HepG2 (cell line): ENCODE data around the gene MTX1. TPM values are rescaled to one million over a fixed set of nuclear protein-coding genes. Genes with fewer than 3 reads are reported as not detected.
"Not testable (repeated sequence)": the region's sequence is repeated elsewhere in the genome, so short reads cannot be mapped to it uniquely, and the experiment has no call there.

ENCODE experiments used
- ATAC-seq: fragments of 200-7000 bp; cut with Tn5 transposase; 3 replicates; pipeline ENCODE4 v1.9.1; 2020; ENCODE audit warnings: mild to moderate bottlenecking, moderate library complexity
- BruUV-seq: library from RNA; stranded (reverse); fragments of 400-500 nt; replicated peaks from 2 replicates; lab custom pipeline; 2021; lab: Mats Ljungman, UMichigan
- CTCF ChIA-PET: fragments of 300-600 bp; formaldehyde crosslinking; extraction: SDS; loops from one replicate; lab custom pipeline; 2021; ENCODE audit warnings: low total read pairs, inconsistent platforms, low intra/inter-chr PET ratio; lab: Yijun Ruan, JAX
- POLR2A ChIA-PET: fragments of 350-600 bp; sonication (Branson Sonifier 250); formaldehyde crosslinking; loops from one replicate; lab custom pipeline; 2020; ENCODE audit warnings: antibody characterized with exemption, inconsistent platforms; lab: Yijun Ruan, JAX
- DNase-seq: peaks from one replicate; pipeline ENCODE4 v3.0.0-alpha.2; 2015; ENCODE audit warnings: low spot score
- FAIRE-seq: peaks from 3 replicates; lab custom pipeline; 2011; peaks lifted over from hg19 to GRCh38; lab: Jason Lieb, UNC
- H2AFZ ChIP-seq: one replicate; pipeline ENCODE4 v1.6.1; 2011; ENCODE audit warnings: low read length, inconsistent platforms
- H3K27ac ChIP-seq: fragments of 300-600 bp; 3 replicates; pipeline ENCODE4 v1.8.0; 2011; ENCODE audit warnings: mixed run types, mild to moderate bottlenecking, mixed read lengths, low read length, inconsistent platforms; ENCODE audit not compliant: insufficient read depth; ENCODE audit errors: extremely low read length
- H3K27me3 ChIP-seq, 2 experiments: fragments of 200-600 bp in 1 of 2; 2 replicates in 1 of 2; 3 replicates in 1 of 2; pipeline versions ENCODE4 v1.6.0 to v1.8.0; 2011; ENCODE audit warnings: low read length in 2 of 2, mild to moderate bottlenecking in 2 of 2, moderate library complexity in 2 of 2, inconsistent platforms in 1 of 2; ENCODE audit not compliant: insufficient read depth in 2 of 2, control insufficient read depth in 1 of 2
- H3K36me3 ChIP-seq, 2 experiments: fragments of 200-600 bp in 1 of 2; replicated peaks in 1 of 2; 2 replicates in 1 of 2; 3 replicates in 1 of 2; pipeline versions ENCODE4 v1.5.1 to v1.8.0; 2011; ENCODE audit warnings: low read length in 2 of 2, inconsistent platforms in 1 of 2; ENCODE audit not compliant: insufficient read depth in 2 of 2, control insufficient read depth in 1 of 2
- H3K4me1 ChIP-seq: 2 replicates; pipeline ENCODE4 v1.5.1; 2012; ENCODE audit warnings: low read length, inconsistent platforms; ENCODE audit not compliant: insufficient read depth
- H3K4me2 ChIP-seq: 2 replicates; pipeline ENCODE4 v1.6.0; 2011; ENCODE audit warnings: low read depth, low read length, inconsistent platforms
- H3K4me3 ChIP-seq, 3 experiments: fragments of 200-600 bp in 1 of 3; sonication (generic), shearing (Covaris generic) in 1 of 3; replicated peaks in 1 of 3; 2 replicates each; pipeline ENCODE4 v1.5.1; 2011 to 2016; ENCODE audit warnings: low read length in 3 of 3, inconsistent platforms in 2 of 3, low read depth in 2 of 3, mild to moderate bottlenecking in 2 of 3, control low read depth in 1 of 3, mixed read lengths in 1 of 3; ENCODE audit not compliant: insufficient read depth in 1 of 3
- H3K79me2 ChIP-seq: one replicate; pipeline ENCODE4 v1.6.1; 2011; ENCODE audit warnings: low read length, inconsistent platforms; ENCODE audit not compliant: insufficient read depth
- H3K9ac ChIP-seq: 2 replicates; pipeline ENCODE4 v1.6.0; 2011; ENCODE audit warnings: mild to moderate bottlenecking, low read depth, low read length, inconsistent platforms; ENCODE audit not compliant: insufficient read depth
- H3K9me3 ChIP-seq: 2 replicates; pipeline ENCODE4 v1.5.1; 2012; ENCODE audit warnings: mild to moderate bottlenecking, low read length
- H4K20me1 ChIP-seq: 2 replicates; pipeline ENCODE4 v1.6.0; 2011; ENCODE audit warnings: inconsistent platforms, mild to moderate bottlenecking, low read length, moderate library complexity; ENCODE audit not compliant: insufficient read depth
- WGBS: methylation state at CpG from one replicate; pipeline ENCODE4 v1.1.6; 2017; ENCODE audit warnings: low lambda C conversion rate; 5-methylcytosine and 5-hydroxymethylcytosine counted together
- in situ Hi-C: cut with HindIII; loops from 2 replicates; pipeline ENCODE4 v1.10.0; 2017; ENCODE audit warnings: low pct_unique_long_range_greater_than_20kb; ENCODE audit not compliant: extremely low pct_ligation_motif_present
- intact Hi-C: fragments of 100-400 bp; cut with micrococcal nuclease; formaldehyde crosslinking; loops from one replicate; pipeline ENCODE4 v1.10.0; 2022; ENCODE audit not compliant: unreplicated experiment
- polyA plus RNA-seq, 8 experiments: library from polyadenylated mRNA; depleted of rRNA in 3 of 8; stranded (reverse) in 7 of 8; unstranded in 1 of 8; fragments of >200 nt; fragmentation: Illumina TruSeq in 4 of 8; extraction: Trizol in 4 of 8; gene quantifications; 2 replicates each; pipeline versions ENCODE4 v1.2.1 to v1.2.3, GENCODE V29; 2011 to 2016; ENCODE audit warnings: low read depth in 4 of 8, missing spikeins in 1 of 8, mixed read lengths in 1 of 8; ENCODE audit not compliant: insufficient read depth in 1 of 8
- total RNA-seq, 5 experiments: library from RNA; depleted of rRNA; stranded (reverse); fragments of >200 nt; fragmentation: Illumina TruSeq; extraction: Trizol; gene quantifications; 2 replicates each; pipeline ENCODE4 v1.2.3, GENCODE V29; 2016; ENCODE audit warnings: low read depth in 1 of 5

The MTX1 gene
- total and polyA plus RNA-seq, 2 of the 13 experiments (the other 11 are each of a cell fraction or from before 2014, with no cell fraction given): 64.5 to 72.6 TPM

DNA sequence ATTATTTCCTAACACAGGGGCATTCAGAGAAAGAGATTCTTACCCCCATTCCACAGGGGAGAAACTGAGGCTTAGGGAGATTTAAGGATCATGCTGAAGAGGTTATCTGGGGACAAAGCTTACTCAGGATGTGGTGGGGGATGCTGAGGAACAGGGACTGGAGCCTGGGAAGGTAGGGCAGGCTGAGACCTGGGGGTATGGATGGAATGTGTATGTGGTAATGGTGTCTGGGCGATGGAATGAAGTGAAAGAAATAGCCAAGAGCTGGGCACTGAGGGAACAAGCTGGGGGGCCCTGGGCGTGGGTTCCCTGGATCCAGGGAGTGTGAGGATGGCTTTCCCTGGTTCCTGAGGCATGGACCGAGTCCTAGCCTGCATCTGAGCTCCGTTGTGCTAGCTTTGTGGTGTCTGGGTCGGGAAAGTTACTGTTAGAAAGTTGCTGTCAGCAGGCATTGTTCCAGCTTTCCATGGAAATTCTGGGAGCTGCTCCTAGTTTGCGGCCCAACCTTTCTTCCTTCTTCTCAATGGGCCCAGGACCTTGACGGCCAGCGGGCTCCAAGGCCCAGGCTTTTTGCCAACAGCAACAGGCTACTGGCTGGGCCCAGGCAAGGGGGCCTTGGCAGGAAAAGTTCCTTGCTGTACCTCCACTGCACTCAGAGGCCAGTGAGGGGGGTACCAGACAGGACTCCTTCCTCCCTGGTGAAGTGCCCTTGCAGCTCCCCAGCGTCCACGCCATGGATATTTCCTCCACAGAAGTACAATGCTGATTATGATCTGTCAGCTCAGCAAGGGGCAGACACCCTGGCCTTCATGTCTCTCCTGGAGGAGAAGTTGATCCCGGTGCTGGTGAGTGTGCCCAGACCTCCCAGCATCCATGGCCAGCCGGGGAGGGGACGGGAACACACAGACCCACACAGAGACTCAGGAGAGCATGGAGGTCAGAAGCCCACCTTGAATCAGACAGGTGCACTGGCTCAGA lies 23.8 kb downstream of the MTX1 start:
- H4K20me1 ChIP-seq, H3K9me3 ChIP-seq, CTCF ChIA-PET, H3K36me3 ChIP-seq, FAIRE-seq, in situ Hi-C loops, H3K4me2 ChIP-seq, H3K27me3 ChIP-seq, H2AFZ ChIP-seq, H3K4me3 ChIP-seq, ATAC-seq, H3K27ac ChIP-seq, intact Hi-C loops, H3K79me2 ChIP-seq, BruUV-seq, DNase-seq, H3K9ac ChIP-seq: not testable (repeated sequence)
- WGBS: 83% methylated on average over 6 of the region's 13 CpGs
- POLR2A ChIA-PET: interaction anchor here (0.9 kb wide), 1 partner anchor 9 kb away, joined by 3 read pairs; a partner anchor contains a TSS
- H3K4me1 ChIP-seq: peaks cover 15% of the 10 kb centered on the region

DNA sequence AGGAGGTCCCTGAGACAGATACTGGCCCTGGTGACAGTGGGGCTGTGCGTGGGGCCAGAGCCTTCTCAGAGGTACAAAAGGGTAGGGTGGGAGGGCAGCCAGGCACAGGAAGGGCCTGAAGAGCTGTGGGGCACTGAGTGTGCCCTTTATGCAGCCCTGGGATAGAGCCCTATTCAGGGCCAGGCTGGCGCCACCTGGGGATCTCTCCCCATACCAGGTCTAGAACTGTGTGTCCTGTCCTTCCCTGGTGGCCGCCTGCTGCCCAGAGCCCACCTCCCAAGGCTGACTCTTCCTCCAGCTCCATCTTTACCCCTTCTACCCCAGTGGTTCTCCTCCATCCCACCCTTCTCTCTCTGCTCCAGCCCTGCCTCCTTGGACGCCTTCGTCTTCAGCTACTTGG lies 25.0 kb downstream of the MTX1 start:
- H2AFZ ChIP-seq, H3K27ac ChIP-seq, CTCF ChIA-PET, H3K4me1 ChIP-seq, H3K36me3 ChIP-seq, H3K9ac ChIP-seq, POLR2A ChIA-PET, FAIRE-seq, H3K4me3 ChIP-seq, H4K20me1 ChIP-seq, BruUV-seq, DNase-seq, H3K79me2 ChIP-seq, H3K9me3 ChIP-seq, H3K27me3 ChIP-seq, in situ Hi-C loops, H3K4me2 ChIP-seq, intact Hi-C loops: not testable (repeated sequence)
- ATAC-seq: peak; percentile 41
- no CpG with 5 or more reads among the region's 5 CpGs for WGBS

DNA sequence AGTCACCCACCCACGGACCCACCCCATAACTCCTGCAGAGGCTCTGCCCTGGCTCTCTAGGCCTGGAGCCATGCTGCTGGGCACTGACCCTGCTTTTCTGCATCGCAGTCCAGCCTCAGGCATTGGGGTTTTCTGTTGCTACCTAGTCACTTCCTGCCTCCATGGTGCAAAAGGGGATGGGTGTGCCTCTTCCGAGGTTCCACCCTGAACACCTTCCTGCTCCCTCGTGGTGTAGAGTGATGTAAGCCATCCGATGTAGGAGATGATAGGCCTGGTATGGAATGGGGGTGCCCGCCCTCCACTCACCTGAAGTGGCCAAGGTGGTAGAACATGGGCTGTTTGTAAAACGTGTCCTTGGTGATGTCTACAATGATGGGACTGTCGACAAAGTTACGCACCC lies 26.9 kb downstream of the MTX1 start:
- ATAC-seq, H3K9me3 ChIP-seq: not testable (repeated sequence)

More for the DNA sequence above, 26.9 kb downstream of the MTX1 start:
- H3K27me3 ChIP-seq, H3K36me3 ChIP-seq, H3K79me2 ChIP-seq, H3K27ac ChIP-seq, BruUV-seq, H4K20me1 ChIP-seq, H2AFZ ChIP-seq, H3K4me3 ChIP-seq, FAIRE-seq, H3K9ac ChIP-seq, CTCF ChIA-PET, H3K4me2 ChIP-seq, DNase-seq, POLR2A ChIA-PET, intact Hi-C loops, in situ Hi-C loops: not testable (repeated sequence)
- WGBS: 86% methylated on average over 5 of the region's 9 CpGs
- H3K4me1 ChIP-seq: peaks cover 12% of the 10 kb centered on the region; the same call in 1 of the 2 replicates
